Nephron (organoid): ENCODE measurements around the gene SPN.

Source experiments
- H3K27ac Mint-ChIP-seq, 3 experiments: 2 replicates each; pipeline ENCODE4 v1.8.0; 2020; ENCODE audit warnings: mixed read lengths in 3 of 3, mild to moderate bottlenecking in 2 of 3, moderate library complexity in 1 of 3
- H3K27me3 Mint-ChIP-seq: 2 replicates; pipeline ENCODE4 v1.8.0; 2021; ENCODE audit warnings: low read depth, mild to moderate bottlenecking, moderate library complexity, mixed read lengths
- H3K36me3 Mint-ChIP-seq: 2 replicates; pipeline ENCODE4 v1.8.0; 2020; ENCODE audit warnings: low read depth, mixed read lengths
- H3K4me1 Mint-ChIP-seq: 2 replicates; pipeline ENCODE4 v1.8.0; 2020; ENCODE audit warnings: mixed read lengths
- H3K4me3 Mint-ChIP-seq, 3 experiments: 2 replicates each; pipeline ENCODE4 v1.8.0; 2020; ENCODE audit warnings: mild to moderate bottlenecking in 3 of 3, mixed read lengths in 3 of 3, moderate library complexity in 2 of 3
- H3K9me3 Mint-ChIP-seq: 2 replicates; pipeline ENCODE4 v1.8.0; 2020; ENCODE audit warnings: mixed read lengths
- TF ChIP-seq, protein P1 (sequence below), 3 experiments: fragments of 200-600 bp; sonication (generic); IDR thresholded peaks; one replicate each; pipeline ENCODE4 v1.5.0; 2021; ENCODE audit warnings: antibody characterized with exemption in 3 of 3; ENCODE audit not compliant: unreplicated experiment in 3 of 3

The SPN gene

DNA sequence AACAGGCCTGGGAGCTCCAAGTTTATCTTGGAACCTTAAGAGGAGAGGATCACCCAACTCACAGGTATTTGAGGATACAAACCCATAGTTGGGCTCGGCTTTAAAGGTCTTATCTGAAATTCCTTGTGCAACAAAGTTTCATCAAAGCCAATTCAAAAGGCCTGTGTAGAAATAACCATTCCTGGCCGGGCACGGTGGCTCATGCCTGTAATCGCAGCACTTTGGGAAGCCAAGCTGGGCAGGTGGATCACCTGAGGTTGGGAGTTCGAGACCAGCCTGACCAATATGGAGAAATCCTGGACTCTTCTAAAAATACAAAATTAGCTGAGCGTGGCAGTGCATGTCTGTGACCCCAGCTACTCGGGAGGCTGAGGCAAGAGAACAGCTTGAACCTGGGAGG, 54.1 kb downstream of the SPN start:
- H3K9me3 Mint-ChIP-seq, result no peaks in the 10 kb centered on the region
- peaks cover 8% of the 10 kb centered on the region for H3K4me1 Mint-ChIP-seq
- H3K27ac Mint-ChIP-seq, result no peak overlapping the region
- TF ChIP-seq, protein P1, sequence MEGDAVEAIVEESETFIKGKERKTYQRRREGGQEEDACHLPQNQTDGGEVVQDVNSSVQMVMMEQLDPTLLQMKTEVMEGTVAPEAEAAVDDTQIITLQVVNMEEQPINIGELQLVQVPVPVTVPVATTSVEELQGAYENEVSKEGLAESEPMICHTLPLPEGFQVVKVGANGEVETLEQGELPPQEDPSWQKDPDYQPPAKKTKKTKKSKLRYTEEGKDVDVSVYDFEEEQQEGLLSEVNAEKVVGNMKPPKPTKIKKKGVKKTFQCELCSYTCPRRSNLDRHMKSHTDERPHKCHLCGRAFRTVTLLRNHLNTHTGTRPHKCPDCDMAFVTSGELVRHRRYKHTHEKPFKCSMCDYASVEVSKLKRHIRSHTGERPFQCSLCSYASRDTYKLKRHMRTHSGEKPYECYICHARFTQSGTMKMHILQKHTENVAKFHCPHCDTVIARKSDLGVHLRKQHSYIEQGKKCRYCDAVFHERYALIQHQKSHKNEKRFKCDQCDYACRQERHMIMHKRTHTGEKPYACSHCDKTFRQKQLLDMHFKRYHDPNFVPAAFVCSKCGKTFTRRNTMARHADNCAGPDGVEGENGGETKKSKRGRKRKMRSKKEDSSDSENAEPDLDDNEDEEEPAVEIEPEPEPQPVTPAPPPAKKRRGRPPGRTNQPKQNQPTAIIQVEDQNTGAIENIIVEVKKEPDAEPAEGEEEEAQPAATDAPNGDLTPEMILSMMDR (IDR thresholded peaks at IDR 0.05; ENCODE audit: unreplicated experiment in 3 of 3), result no peak
- H3K36me3 Mint-ChIP-seq, result no peaks in the 10 kb centered on the region
- H3K4me3 Mint-ChIP-seq, result no peak overlapping the region
- peaks cover 3% of the 10 kb centered on the region for H3K27me3 Mint-ChIP-seq

DNA sequence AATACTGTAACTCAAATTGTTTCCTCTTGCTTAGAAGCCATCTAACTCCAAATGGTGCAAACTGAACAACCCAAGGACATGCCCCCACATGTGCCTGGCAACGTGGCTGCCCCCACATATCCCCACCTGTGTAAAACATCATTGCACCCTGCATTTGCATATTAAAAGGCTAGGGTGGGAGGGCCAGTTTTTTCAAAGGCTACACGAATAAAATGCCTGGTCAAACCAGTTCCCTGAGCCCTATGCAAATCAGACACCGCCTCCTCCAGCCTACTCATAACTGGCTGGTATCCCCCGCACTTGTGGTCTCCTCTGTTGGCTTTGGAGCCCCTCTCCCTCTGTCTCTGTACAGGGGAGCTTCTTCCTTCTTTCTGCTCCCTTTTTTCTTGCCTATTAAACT, 56.0 kb downstream of the SPN start:
- Mint-ChIP-seq H3K27ac (no peak overlapping the region), H3K4me3 (no peak overlapping the region), H3K4me1 (peaks cover 8% of the 10 kb centered on the region), H3K9me3 (no peaks in the 10 kb centered on the region), H3K27me3 (peaks cover 3% of the 10 kb centered on the region), H3K36me3 (no peaks in the 10 kb centered on the region)
- TF ChIP-seq, protein P1 (IDR thresholded peaks at IDR 0.05; ENCODE audit: unreplicated experiment in 3 of 3), result no peak
